ENCODE measurements around the gene MYBBP1A. TPM values are rescaled to one million over a fixed set of nuclear protein-coding genes. Genes with fewer than 3 reads are reported as not detected.
"Not testable (repeated sequence)": the region's sequence is repeated elsewhere in the genome, so short reads cannot be mapped to it uniquely, and the experiment has no call there.

Gene MYBBP1A
- total and polyA plus RNA-seq, 4 donors, result 8.0 to 37.6 (median 35.9) TPM

GRCh38 chr17:4598776-4599504 is 43.8 kb upstream of the MYBBP1A start:
- Histone ChIP-seq H3K27me3 (ENCODE audit: control insufficient read depth in 1 of 2, insufficient read depth in 2 of 2, low read length in 1 of 2) (no peaks in the 10 kb centered on the region), H3K9me3 (ENCODE audit: control insufficient read depth, low read length) (no peaks in the 10 kb centered on the region), H3K4me1 (ENCODE audit: control insufficient read depth in 1 of 2, insufficient read depth in 2 of 2, low read length in 2 of 2) (no peaks in the 10 kb centered on the region), H3K27ac (ENCODE audit: low read depth in 1 of 2, low read length in 2 of 2) (no peak overlapping the region), H3K4me3 (ENCODE audit: low read length in 2 of 2) (no peak overlapping the region), H3K36me3 (ENCODE audit: control insufficient read depth in 1 of 2, insufficient read depth in 2 of 2, low read length in 1 of 2) (no peaks in the 10 kb centered on the region)
- intact Hi-C loops (cut with DNase I), result no loop called here
- peak; percentile 68 for ATAC-seq (ENCODE audit: low FRiP score)
- WGBS, 2 donors, result 90% methylated on average over 20 of the region's 20 CpGs
- peak; percentile 65 to 71 for DNase-seq

DNA sequence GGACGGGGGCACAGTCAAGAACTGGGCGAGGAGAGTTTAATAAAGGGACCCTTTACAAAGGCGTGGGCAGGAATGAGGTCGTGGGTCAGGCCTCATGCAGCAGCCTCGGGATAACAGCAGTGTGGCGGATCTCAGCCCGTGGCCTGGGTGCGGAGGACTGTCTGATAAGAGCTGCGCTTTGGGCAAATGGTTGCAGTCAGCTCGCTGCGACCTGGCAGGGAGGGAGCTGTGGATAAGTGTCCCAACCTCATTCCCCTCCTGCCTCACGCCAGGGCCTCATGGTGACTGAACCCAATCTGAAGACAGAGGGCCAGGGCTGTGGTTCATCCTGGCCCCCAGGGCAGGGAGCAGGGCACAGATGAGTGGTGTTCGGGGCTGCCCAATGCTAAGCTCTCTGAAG is 42.8 kb upstream of the MYBBP1A start:
- WGBS, 2 donors, result 84 to 86% methylated on average over 12 to 13 of the region's 13 CpGs
- ATAC-seq (ENCODE audit: low FRiP score) (no peak), DNase-seq (peak; percentile 39 to 63)
- H3K27me3 ChIP-seq (ENCODE audit: control insufficient read depth in 1 of 2, insufficient read depth in 2 of 2, low read length in 1 of 2), result no peaks in the 10 kb centered on the region
- no peak overlapping the region for H3K4me3 ChIP-seq (ENCODE audit: low read length in 2 of 2)
- no peaks in the 10 kb centered on the region for H3K36me3 ChIP-seq (ENCODE audit: control insufficient read depth in 1 of 2, insufficient read depth in 2 of 2, low read length in 1 of 2)
- H3K9me3 ChIP-seq (ENCODE audit: control insufficient read depth, low read length), result no peaks in the 10 kb centered on the region
- H3K4me1 ChIP-seq (ENCODE audit: control insufficient read depth in 1 of 2, insufficient read depth in 2 of 2, low read length in 2 of 2), result no peaks in the 10 kb centered on the region
- H3K27ac ChIP-seq (ENCODE audit: low read depth in 1 of 2, low read length in 2 of 2), result no peak overlapping the region
- intact Hi-C loops (cut with DNase I), result no loop called here

DNA sequence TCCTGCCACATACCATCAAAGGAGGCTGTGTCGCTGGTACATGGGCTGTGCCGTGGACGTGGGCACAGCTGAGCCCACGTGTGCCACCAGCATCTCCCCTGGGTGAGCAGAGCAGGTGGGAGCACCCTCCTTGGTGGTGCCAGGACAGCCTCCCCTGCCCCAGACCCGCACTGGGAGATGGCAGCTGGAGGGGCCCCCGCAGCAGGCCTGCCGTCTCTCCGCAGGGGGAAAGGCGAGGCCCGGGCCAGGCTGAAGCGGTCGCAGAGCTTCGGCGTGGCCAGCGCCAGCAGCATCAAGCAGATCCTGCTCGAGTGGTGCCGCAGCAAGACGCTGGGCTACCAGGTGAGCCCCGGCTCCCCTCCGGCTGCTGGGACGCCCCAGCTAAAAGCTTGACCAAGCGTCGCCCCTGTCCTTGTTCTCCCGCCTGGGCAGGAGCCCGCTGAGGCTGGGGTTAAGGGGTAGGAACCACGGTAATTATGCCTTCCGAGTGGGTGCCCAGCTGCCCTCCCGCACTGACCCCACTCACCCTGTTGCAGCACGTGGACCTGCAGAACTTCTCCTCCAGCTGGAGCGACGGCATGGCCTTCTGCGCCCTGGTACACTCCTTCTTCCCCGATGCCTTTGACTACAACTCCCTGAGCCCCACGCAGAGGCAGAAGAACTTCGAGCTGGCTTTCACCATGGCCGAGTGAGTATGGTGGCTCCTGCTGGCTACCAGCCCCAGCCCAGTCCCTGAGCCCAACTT is 41.6 kb upstream of the MYBBP1A start:
- Histone ChIP-seq H3K27ac (ENCODE audit: low read depth in 1 of 2, low read length in 2 of 2) (no peak overlapping the region), H3K9me3 (ENCODE audit: control insufficient read depth, low read length) (no peaks in the 10 kb centered on the region), H3K27me3 (ENCODE audit: control insufficient read depth in 1 of 2, insufficient read depth in 2 of 2, low read length in 1 of 2) (no peaks in the 10 kb centered on the region), H3K36me3 (ENCODE audit: control insufficient read depth in 1 of 2, insufficient read depth in 2 of 2, low read length in 1 of 2) (no peaks in the 10 kb centered on the region), H3K4me3 (ENCODE audit: low read length in 2 of 2) (no peak overlapping the region), H3K4me1 (ENCODE audit: control insufficient read depth in 1 of 2, insufficient read depth in 2 of 2, low read length in 2 of 2) (no peaks in the 10 kb centered on the region)
- DNase-seq (no peak), ATAC-seq (ENCODE audit: low FRiP score) (no peak)
- intact Hi-C loops (cut with DNase I), result no loop called here
- 95 to 96% methylated on average over 36 of the region's 36 CpGs for WGBS, 2 donors

- H3K4me1 ChIP-seq (ENCODE audit: control insufficient read depth in 1 of 2, insufficient read depth in 2 of 2, low read length in 2 of 2); H3K4me3 ChIP-seq (ENCODE audit: low read length in 2 of 2); intact Hi-C loops (cut with DNase I); H3K9me3 ChIP-seq (ENCODE audit: control insufficient read depth, low read length); H3K27ac ChIP-seq (ENCODE audit: low read depth in 1 of 2, low read length in 2 of 2); ATAC-seq (ENCODE audit: low FRiP score); H3K36me3 ChIP-seq (ENCODE audit: control insufficient read depth in 1 of 2, insufficient read depth in 2 of 2, low read length in 1 of 2); H3K27me3 ChIP-seq (ENCODE audit: control insufficient read depth in 1 of 2, insufficient read depth in 2 of 2, low read length in 1 of 2): not testable (repeated sequence)
- peak in 1 of 2 donors; percentile 72 for DNase-seq
- 93 to 96% methylated on average over 22 to 23 of the region's 23 CpGs for WGBS, 2 donors
Measured at GRCh38 chr17:4595685-4596342, 40.6 kb upstream of the MYBBP1A start.

DNA sequence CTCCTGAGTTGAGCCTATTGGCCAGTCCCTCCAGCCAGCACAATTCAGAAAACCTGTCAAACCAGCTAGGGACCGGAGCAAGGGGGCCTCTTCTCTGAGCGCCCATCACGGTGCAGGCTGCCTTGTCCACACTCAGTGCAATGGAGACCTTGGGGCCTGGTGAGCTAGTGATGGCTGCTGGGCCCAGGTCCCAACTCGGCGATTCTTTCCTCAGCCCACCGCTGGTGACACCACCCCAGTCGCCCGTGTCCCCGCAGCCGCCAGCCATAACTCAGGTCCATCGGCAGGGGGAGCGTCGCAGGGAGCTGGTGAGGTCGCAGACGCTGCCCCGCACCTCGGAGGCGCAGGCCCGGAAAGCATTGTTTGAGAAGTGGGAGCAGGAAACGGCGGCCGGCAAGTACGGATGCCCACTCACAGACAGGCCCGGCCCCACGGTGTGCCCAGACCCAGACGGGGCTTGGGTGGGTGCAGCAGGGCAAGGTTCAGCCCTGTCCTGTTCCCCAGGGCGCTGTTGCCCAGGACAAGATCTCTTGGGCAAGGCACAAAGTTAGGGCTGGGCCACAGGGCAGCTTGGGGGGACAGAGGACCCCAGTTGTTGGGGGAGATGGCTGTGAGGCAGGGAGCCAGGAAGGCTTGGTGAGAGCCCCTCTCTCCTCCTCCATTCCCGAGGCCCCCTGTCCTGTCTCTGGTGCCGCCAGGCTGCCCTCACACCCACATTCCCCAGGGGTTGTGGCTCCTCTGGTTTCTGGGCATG is 39.9 kb upstream of the MYBBP1A start:
- H3K9me3 ChIP-seq (ENCODE audit: control insufficient read depth, low read length), result no peaks in the 10 kb centered on the region
- 70 to 72% methylated on average over 29 of the region's 29 CpGs for WGBS, 2 donors
- no peaks in the 10 kb centered on the region for H3K36me3 ChIP-seq (ENCODE audit: control insufficient read depth in 1 of 2, insufficient read depth in 2 of 2, low read length in 1 of 2)
- no peaks in the 10 kb centered on the region for H3K4me1 ChIP-seq (ENCODE audit: control insufficient read depth in 1 of 2, insufficient read depth in 2 of 2, low read length in 2 of 2)
- H3K27me3 ChIP-seq (ENCODE audit: control insufficient read depth in 1 of 2, insufficient read depth in 2 of 2, low read length in 1 of 2), result no peaks in the 10 kb centered on the region
- H3K4me3 ChIP-seq (ENCODE audit: low read length in 2 of 2), result no peak overlapping the region
- no peak for ATAC-seq (ENCODE audit: low FRiP score)
- intact Hi-C loops (cut with DNase I), result no loop called here
- peak in 1 of 2 donors; percentile 77 for DNase-seq
- no peak overlapping the region for H3K27ac ChIP-seq (ENCODE audit: low read depth in 1 of 2, low read length in 2 of 2)

GRCh38 chr17:4594406-4594805 is 39.2 kb upstream of the MYBBP1A start:
- H3K4me3 ChIP-seq (ENCODE audit: low read length in 2 of 2), result no peak overlapping the region
- no peaks in the 10 kb centered on the region for H3K36me3 ChIP-seq (ENCODE audit: control insufficient read depth in 1 of 2, insufficient read depth in 2 of 2, low read length in 1 of 2)
- WGBS, 2 donors, result 96 to 97% methylated on average over 7 of the region's 7 CpGs
- no peak overlapping the region for H3K27ac ChIP-seq (ENCODE audit: low read depth in 1 of 2, low read length in 2 of 2)
- no peaks in the 10 kb centered on the region for H3K27me3 ChIP-seq (ENCODE audit: control insufficient read depth in 1 of 2, insufficient read depth in 2 of 2, low read length in 1 of 2)
- ATAC-seq (ENCODE audit: low FRiP score) (no peak), DNase-seq (no peak)
- intact Hi-C loops (cut with DNase I), result no loop called here
- H3K9me3 ChIP-seq (ENCODE audit: control insufficient read depth, low read length), result no peaks in the 10 kb centered on the region
- H3K4me1 ChIP-seq (ENCODE audit: control insufficient read depth in 1 of 2, insufficient read depth in 2 of 2, low read length in 2 of 2), result no peaks in the 10 kb centered on the region

DNA sequence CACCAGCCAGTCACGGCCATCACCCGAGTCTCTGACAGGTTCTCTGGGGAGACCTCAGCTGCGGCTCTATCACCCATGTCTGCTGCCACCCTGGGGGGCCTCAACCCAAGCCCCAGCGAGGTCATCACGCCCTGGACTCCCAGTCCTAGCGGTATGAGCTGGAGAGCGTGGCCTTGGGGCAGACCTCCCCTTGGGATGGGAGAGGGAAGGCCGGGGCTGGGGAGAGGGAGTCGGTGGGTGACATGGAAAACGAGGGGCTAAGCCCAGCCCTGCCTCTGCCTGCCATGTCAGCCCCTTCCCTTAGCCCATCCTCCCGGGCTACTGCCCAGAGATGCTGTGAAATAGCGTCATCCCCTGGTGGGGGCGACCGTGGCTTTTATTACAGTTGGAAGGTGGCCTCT is 37.8 kb upstream of the MYBBP1A start:
- DNase-seq (no peak), ATAC-seq (ENCODE audit: low FRiP score) (no peak)
- intact Hi-C loops (cut with DNase I), result no loop called here
- H3K27ac ChIP-seq (ENCODE audit: low read depth in 1 of 2, low read length in 2 of 2), result no peak overlapping the region
- H3K4me1 ChIP-seq (ENCODE audit: control insufficient read depth in 1 of 2, insufficient read depth in 2 of 2, low read length in 2 of 2), result no peaks in the 10 kb centered on the region
- H3K9me3 ChIP-seq (ENCODE audit: control insufficient read depth, low read length), result no peaks in the 10 kb centered on the region
- no peaks in the 10 kb centered on the region for H3K36me3 ChIP-seq (ENCODE audit: control insufficient read depth in 1 of 2, insufficient read depth in 2 of 2, low read length in 1 of 2)
- no peaks in the 10 kb centered on the region for H3K27me3 ChIP-seq (ENCODE audit: control insufficient read depth in 1 of 2, insufficient read depth in 2 of 2, low read length in 1 of 2)
- no peak overlapping the region for H3K4me3 ChIP-seq (ENCODE audit: low read length in 2 of 2)
- WGBS, 2 donors, result 86 to 88% methylated on average over 14 of the region's 14 CpGs

DNA sequence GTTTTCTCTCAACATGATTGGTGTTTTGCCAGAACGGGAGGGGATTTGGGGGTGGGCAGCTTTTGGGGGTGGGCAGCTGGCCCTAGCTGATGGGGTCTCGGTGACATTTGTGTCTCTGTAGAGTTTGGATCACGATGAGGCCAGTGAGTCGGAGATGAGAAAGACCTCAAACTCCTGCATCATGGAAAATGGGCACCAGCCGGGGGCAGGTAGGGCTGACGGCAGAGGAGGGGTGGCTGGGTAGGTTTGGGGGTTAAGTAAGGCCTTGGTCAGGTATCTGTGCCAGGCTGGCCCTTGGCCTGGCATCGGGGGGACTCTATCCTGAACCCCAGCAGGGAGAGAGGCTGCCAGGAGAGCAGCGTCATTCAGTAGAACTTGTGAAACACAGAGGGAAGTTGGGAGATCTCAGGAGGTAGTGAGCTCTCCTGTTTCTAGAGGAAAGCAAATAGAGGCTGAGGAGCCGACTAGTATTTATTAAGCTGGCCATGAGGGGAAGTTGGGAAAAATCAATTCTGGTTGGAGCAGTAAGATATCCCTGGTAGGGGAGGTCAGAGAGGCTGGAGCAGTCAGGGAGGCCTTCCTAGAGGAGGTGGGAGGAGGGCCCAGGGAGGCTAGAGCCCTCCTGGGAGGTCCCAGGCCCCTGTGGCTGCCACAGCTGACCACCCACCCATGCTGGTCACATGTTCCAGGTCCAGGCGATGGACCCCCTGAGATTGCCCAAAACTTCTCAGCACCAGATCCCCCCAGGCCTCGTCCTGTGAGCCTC is 37.2 kb upstream of the MYBBP1A start:
- Histone ChIP-seq H3K27ac (ENCODE audit: low read depth in 1 of 2, low read length in 2 of 2) (no peak overlapping the region), H3K27me3 (ENCODE audit: control insufficient read depth in 1 of 2, insufficient read depth in 2 of 2, low read length in 1 of 2) (no peaks in the 10 kb centered on the region), H3K9me3 (ENCODE audit: control insufficient read depth, low read length) (no peaks in the 10 kb centered on the region), H3K4me3 (ENCODE audit: low read length in 2 of 2) (no peak overlapping the region), H3K4me1 (ENCODE audit: control insufficient read depth in 1 of 2, insufficient read depth in 2 of 2, low read length in 2 of 2) (no peaks in the 10 kb centered on the region), H3K36me3 (ENCODE audit: control insufficient read depth in 1 of 2, insufficient read depth in 2 of 2, low read length in 1 of 2) (no peaks in the 10 kb centered on the region)
- 80 to 81% methylated on average over 11 of the region's 11 CpGs for WGBS, 2 donors
- intact Hi-C loops (cut with DNase I), result no loop called here
- no peak for ATAC-seq (ENCODE audit: low FRiP score)
- no peak for DNase-seq
